Amygdala (tissue), 56 donors: Measurements from ENCODE around the gene MCM3AP.

ENCODE experiments used
- DNase-seq, 56 donors: peaks; one replicate each; lab custom pipeline; 2025; lab: John Stamatoyannopoulos, UW

MCM3AP gene

GRCh38 chr21:46220847-46221246 lies 64.6 kb downstream of the MCM3AP start:
- DNase-seq = no peak

GRCh38 chr21:46220275-46220810 lies 65.1 kb downstream of the MCM3AP start:
- DNase-seq = no peak

- peak in 4 of 56 donors; percentile 23 to 67 (median 26) for DNase-seq
Observed at GRCh38 chr21:46219591-46220239, 65.7 kb downstream of the MCM3AP start.

- no peak for DNase-seq
Observed at GRCh38 chr21:46218906-46219590, 66.4 kb downstream of the MCM3AP start.

- DNase-seq = no peak
Observed at GRCh38 chr21:46217511-46218196, 67.8 kb downstream of the MCM3AP start.

GRCh38 chr21:46216132-46216747 lies 69.2 kb downstream of the MCM3AP start:
- no peak for DNase-seq

GRCh38 chr21:46215436-46216131 lies 69.8 kb downstream of the MCM3AP start:
- DNase-seq = no peak

- DNase-seq = no peak
Observed at GRCh38 chr21:46214478-46215340, 70.7 kb downstream of the MCM3AP start.

GRCh38 chr21:46213620-46214286 lies 71.7 kb downstream of the MCM3AP start:
- no peak for DNase-seq

- DNase-seq = no peak
Observed at GRCh38 chr21:46212721-46213484, 72.5 kb downstream of the MCM3AP start.

- no peak for DNase-seq
Observed at GRCh38 chr21:46211786-46212720, 73.4 kb downstream of the MCM3AP start.

- DNase-seq = no peak
Observed at GRCh38 chr21:46211376-46211775, 74.0 kb downstream of the MCM3AP start.

- DNase-seq = no peak
Observed at GRCh38 chr21:46210378-46211136, 74.9 kb downstream of the MCM3AP start.

- DNase-seq = no peak
Observed at GRCh38 chr21:46208761-46209721, 76.4 kb downstream of the MCM3AP start.
